Stimulated activated CD4-positive, alpha-beta T cell treated with anti-CD3 and anti-CD28 coated beads, Interleukin-1b, Interleukin-23, amount 100 ng/mL, for 1 hour (primary cell): ENCODE results near the gene ZNF516.

Source experiments
- DNase-seq, 2 donors: peaks; one replicate each; pipeline ENCODE4 v3.0.0-alpha.2; 2020; ENCODE audit warnings: low read depth in 2 of 2

The ZNF516 gene

DNA sequence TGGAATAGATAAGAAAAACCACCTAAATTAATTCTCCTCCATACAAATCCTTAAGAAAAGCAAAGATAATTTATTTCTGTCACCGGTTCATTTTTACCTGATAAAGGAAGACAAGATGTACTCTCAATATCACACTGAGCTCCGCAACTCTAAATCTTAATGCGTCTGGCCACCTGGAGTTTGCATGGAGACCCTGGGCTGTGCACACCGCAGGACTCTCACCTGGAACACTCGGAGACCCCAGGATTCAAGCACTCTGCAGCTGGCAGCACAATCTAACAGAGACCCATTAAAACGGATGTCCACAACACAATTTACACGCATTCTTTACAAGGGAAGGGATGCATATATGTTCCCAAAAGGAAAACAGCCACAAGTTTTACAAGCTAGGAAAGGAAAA, 72.2 kb downstream of the ZNF516 start:
- DNase-seq, result no peak

DNA sequence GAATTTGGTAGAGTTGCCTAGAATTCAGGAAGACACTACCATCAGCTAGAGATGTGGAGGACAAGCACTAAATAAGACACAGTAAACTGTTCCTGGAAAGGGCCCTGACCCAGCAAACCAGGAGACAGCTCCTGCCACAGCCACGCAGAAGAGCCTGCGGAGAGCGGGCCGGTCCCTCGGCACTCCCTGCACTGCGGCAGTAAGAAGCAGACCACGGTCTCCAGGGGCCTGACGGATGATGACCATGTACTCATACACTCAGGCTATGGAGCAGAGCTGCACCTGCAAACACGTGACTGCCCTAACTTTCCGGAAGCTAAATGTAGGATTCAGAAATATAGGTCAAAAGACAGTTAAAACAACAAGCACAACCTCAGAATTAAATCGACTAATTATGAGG, 72.9 kb downstream of the ZNF516 start:
- no peak for DNase-seq

DNA sequence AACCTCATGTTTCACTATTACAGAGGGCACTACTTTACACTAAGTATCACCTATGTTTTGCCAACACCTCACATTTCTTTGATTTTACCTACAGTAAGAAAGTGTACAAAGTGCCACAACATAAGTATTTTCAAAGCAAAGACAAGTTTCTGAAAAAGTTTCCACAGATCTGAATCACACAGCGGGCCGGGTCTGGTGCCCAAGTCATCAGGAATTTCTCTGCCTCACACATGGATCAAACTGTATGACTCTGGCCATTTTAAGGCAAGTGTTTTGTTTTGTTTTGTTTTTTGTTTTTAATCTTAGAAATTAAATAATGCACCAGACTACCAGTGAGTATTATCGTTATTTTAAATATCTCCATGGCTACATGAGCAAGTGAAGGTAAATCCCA, 73.4 kb downstream of the ZNF516 start:
- DNase-seq, result no peak

DNA sequence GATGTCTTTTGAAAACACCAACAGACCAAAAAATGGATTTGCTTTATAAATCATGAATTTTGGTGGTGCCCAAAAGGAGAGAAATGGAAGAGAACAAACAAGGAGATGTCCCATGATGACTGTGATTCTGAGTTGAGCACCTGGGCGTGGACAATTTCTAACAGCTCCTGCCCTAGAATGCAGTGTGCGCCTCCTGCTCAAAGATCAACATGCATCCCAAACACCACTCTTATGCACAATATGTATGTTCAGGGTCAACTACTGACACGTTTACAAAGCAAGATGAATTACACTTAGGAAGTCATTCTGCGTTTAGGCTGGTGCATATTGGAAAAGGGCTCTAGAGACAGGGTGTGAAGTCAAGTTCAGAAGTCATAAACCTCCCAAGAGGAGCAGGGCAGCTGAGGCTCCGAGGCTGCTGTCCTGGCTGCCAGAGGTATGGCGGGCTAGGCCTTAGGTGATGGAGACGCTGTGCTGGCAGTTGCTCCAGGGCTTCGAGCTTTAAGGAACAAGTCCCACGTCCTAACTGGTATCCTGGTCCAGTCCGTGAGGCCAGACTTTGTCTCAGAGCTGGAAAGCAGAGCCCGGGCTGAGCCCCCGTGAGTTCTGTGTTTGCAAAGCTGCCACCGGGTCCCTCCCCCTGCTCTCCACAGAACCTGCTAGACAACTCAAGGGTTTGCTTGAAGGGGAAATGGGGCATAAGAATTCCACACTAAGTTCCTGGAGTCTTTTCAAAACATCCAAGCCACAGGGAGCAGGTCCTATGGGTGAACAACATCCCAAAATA, 74.0 kb downstream of the ZNF516 start:
- DNase-seq, result no peak

DNA sequence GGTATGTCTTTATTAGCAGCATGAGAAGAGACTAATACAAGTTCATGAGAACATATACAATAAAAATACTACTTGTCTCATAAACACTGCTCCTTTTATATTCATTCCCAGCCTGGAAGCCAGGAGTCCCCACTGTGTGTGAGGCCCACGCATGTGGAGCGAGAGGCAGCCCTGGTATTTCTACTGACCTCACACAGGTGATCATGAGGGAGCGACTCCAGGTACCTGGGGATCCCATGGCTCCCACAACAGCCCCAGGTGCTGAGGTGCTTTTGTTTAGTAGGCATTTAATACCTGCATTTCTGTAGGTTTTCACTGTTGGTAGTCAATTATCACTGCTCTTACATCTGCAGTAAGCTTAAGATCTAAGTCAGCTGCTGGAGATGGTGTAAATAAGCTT, 75.2 kb downstream of the ZNF516 start:
- DNase-seq, result no peak

DNA sequence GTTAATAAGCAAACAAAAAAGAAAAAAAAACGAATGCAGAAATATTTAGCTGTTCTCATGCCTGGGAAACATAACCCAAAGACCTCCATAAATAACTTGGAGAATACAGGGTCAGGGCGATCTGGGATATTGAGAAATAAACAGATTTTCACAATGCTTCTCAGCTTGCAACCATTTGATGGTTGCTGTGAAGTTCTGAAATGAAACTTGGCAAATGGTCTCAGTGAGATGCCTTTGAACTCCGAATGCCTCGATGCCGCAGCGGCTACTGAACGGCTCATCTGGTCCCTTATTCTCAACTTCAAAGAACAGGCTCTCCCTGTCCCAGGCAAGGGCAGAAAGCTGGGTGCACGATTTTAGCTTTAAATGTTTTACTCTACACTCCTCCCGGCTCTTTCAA, 78.1 kb downstream of the ZNF516 start:
- no peak for DNase-seq

DNA sequence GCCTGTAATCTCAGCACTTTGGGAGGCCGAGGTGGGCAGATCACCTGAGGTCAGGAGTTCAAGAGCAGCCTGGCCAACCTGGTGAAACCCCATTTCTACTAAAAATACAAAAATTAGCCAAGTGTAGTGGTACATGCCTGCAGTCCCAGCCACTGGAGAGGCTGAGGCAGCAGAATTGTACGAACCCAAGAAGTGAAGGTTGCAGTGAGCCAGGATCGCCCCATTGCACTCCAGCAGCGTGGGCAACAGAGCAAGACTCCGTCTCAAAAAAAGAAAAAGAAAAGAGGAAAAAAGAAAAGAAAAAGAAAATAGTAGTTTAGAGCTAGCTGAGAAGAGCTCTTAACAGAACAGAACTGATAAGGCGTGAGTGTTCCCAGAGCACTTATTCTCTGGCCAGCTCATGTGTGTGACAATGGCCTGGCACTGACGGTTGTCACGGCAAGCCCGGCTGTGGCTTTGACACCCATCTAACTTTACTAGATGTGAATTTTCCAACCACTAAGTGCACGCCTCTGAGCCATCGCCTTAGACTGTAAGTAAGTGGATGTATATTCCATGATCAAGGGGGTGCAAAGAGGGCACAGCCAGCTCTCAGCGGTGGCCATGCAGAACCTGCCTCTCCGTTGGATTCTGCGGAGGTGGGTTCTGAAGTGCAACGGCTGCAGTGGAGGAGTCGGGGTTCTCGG, 80.0 kb downstream of the ZNF516 start:
- no peak for DNase-seq

DNA sequence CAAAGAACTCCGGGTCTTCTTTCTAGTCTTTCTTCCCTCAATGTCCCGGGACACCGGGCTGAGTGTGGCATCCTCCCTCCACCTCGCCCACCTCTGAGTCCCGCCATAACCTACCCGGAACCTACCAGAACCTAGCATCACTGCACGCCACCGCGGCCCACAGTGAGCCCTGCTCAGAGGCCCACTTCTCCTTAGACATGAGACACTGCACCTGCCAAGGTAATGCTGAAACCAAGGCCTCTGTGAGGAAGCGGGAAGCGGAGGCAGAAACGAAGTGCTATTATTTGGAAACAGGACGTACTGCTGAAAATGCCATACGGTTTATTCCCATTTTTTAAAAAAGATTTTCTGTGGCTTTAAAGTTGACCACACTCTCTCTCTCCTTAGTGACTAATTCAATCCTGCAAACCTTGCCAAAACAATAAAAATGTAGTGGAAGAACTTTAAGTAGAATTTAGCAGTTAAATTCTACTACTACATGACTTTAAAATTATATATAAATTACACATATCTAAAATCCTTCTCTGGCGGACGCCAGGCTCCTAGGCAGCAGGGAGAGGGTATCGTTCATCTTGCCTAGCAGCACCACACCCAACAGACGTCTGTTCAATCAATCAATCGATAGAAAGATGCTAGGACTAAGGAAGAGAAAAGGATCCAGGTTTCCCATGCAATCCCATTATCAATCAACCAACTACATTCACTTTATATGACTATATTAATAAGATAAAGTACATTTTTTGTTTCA, 82.0 kb downstream of the ZNF516 start:
- no peak for DNase-seq

DNA sequence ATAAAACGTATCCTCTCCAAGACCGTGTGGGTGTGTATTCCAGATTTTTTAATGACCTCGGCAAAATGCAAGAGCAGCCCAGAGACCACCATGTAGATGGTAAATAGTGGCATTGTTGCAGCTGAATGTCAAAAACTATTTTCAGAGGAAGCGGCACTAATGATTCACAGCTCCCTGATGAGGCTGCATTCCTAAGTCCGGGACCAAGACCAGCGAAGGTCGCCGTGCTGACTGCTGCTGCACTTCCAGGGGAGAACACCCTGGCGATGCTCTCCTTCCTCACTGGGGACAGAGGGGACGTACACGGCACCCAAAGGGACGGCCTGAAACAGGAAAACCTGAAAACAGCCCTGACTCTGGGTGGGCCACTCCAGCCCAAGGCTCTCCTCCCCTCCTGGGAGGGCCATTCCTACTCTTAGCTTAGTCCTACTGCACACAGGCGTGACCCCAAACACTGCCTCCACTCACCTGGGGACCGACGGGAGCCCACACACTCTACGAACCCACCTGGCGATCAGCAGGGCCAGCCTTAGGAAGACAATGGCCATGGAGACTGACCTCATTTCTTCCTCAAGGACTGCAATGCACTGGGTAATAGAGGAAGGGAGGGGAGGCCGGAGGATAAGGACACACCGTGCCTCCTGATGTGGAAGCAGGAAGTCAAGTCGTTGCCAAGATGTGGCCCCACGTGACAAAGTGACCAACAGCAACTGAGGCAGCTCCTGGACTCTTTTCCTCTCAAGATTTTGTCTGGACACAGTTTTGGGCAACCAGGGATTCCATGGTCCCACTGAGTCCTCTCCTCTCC, 82.8 kb downstream of the ZNF516 start:
- no peak for DNase-seq

DNA sequence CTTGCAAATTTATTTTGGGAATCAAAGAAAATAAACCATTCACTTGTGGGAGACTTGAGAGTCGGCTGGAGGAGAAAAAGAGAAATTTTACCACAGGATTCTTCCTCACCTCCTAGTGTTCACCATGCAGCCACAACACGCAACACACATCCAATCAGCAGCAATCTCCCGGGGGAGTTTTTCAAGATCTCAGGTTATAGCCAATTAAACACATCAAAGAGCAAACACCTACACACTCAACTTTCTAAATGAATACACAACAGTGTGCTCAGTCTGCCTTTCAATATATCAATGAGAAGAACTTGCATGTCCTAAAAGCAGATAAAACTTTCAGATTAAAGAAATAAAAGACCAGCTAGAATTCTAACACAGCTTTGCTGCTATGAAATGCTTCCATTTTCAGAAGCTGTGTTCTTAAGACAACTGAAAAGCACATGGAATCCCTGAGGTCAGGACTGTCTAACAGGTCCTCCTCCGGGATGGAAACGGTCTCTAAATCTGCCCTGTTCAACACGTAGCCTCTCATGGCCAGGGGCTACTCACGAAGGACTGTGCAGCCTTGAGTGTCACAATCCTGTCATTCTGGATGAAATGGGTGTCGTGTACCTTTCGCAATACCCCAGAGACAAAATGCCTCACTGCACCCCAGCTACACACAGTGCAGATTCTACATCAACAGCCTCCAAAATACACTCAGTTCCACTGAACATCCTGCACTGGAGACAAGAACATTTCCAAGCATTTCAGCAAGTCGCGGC, 84.2 kb downstream of the ZNF516 start:
- no peak for DNase-seq

DNA sequence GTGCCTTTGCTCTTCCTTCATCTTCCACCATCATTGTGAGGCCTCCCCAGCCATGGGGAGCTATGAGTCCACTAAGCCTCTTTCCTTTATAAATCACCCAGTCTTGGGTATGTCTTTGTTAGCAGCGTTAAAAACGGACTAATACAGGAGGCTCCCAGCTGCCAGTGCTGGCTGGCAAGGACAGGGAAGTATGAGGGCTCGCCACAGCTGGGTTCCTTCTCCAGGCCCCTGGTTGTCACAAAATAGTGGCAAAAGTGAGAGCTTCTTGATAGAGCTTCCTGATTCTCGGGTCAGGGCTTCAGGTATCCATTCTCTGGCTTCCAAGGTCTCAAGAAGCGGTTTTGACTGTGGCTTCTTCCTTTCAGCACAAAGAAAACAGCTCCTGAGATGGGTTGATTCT, 85.0 kb downstream of the ZNF516 start:
- no peak for DNase-seq

DNA sequence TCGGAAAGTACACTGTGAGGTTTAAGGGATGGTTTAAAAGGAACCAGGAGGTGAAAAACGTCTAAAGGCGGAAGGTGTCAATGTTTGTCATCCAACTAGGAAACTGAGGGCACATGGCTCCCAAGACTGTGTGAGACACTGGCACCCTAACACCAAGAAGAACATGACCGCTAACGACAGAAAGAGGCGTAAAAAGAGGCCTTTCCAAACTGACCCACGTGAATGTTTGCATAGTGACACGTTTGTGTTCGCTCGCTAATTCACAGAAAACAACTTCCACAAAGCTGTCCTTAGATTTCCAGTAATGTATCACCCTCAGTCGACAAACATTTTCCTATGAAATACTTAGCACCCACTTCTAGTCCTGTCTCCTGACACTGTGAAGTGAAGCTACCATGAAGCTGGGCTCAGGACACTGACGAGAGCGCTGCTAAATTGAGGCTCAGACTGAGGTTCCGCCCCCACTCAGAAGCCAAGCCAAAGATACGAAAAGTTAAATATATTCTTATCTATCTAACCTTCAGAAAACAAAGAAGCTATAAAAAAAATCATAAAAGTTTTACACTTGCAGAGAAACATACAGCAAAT, 86.5 kb downstream of the ZNF516 start:
- DNase-seq, result no peak

DNA sequence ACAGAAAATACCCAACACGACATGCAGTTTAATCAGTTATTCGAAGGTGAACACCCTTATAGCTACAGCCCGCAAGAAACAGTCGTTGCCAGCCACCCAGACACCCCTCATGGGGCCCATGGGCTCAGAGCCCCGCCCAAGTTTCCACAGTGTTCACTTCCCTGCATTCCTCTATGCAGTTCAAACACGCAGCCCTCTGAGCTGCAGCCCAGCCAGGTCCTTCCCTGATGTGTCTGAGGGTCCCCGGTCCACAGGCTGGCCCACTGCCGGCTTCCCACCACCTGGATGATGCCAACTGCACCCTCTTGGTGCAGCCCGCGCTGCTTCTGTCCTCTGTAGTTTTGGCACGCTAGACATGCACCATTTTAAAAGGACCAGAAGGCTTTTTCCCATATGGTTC, 87.4 kb downstream of the ZNF516 start:
- no peak for DNase-seq

DNA sequence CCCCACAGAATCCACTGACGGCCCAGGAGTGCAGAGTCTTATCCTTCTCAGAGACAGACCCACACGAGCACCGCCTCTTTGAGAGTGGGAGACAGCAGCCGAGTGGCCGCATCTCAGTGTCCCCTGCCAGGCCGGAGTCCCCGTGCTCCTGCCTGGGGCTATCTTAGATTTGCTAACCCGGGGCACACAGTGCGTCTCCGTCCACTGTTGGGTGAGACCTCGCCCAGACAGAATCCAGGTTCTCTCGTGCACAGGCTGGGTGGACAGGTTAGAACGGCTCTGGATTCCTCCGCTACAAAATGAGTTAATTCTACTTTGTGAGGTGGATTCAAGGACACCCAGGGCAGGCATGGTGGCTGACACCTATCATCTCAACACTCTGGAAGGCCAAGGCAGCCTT, 88.3 kb downstream of the ZNF516 start:
- DNase-seq, result no peak

DNA sequence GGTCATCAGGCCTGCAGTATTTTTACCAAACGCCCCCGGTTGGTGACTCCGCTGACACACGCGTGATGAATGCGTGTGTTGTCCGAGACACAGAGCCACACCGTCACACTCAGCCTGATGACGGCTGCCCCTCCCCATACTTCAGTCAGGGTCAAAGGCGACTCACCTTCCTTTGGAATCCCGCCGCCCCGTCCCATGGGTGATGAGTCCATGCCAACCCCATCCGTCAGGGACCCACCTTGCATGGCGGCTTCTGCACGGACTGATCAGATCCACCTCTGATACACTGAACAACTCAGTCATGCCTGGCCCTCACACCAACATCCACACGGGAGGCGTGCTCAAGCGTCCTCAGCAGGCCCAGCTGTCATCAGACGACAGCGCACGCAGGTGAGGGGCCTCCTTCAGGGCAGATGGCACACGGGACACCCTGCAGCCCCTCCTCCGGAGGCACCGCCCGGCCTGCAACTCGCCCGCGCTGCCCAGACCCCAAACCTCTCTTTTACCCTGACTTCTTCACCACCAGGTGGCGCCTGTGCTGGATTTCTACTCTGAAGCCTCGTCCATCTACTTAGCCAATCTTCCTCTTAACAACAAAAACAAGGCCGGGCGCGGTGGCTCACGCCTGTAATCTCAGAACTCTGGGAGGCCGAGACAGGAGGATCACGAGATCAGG, 89.2 kb downstream of the ZNF516 start:
- peak in 1 of 2 donors; percentile 14 for DNase-seq

DNA sequence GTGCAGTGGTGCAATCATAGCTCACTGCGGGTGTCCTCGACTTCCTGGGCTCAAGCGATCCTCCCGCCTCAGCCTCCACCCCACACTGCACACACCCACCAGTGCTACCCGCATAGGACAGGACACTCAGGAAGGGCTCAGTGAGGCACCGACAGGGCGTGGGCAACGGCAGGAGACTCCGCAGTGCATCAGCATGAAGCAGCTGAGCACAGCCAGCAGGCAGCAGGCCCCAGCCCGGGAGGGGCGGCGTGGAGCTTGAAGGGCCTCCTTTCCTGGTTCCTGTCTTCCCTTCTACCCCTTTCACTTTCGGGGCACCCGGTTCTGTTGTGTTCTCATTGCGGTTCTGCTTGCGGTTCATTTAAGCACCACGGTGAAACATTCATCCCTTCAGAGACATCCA, 89.8 kb downstream of the ZNF516 start:
- DNase-seq, result no peak

DNA sequence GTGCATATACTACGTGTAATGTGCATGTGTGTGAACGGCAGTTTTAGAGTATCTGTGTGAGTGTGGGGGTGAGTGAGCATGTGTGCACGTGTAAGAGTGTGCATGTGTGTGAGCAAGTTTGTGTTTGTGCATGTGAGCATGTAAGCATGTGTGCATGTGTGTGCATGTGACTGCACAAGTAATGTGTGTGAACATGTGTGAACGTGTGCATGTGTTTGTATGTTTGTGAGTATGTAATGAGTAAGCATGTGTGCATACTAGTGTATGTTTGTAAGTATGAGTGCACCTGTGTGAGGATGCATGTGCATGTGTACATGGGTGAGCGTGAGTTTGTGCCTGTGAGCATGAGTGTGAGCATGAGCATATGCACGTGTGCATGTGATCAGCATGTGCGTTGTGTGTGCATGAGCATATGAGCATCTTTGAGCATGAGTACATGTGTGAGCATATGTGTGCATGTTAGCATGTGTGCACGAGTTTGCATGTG, 90.7 kb downstream of the ZNF516 start:
- DNase-seq, result no peak

DNA sequence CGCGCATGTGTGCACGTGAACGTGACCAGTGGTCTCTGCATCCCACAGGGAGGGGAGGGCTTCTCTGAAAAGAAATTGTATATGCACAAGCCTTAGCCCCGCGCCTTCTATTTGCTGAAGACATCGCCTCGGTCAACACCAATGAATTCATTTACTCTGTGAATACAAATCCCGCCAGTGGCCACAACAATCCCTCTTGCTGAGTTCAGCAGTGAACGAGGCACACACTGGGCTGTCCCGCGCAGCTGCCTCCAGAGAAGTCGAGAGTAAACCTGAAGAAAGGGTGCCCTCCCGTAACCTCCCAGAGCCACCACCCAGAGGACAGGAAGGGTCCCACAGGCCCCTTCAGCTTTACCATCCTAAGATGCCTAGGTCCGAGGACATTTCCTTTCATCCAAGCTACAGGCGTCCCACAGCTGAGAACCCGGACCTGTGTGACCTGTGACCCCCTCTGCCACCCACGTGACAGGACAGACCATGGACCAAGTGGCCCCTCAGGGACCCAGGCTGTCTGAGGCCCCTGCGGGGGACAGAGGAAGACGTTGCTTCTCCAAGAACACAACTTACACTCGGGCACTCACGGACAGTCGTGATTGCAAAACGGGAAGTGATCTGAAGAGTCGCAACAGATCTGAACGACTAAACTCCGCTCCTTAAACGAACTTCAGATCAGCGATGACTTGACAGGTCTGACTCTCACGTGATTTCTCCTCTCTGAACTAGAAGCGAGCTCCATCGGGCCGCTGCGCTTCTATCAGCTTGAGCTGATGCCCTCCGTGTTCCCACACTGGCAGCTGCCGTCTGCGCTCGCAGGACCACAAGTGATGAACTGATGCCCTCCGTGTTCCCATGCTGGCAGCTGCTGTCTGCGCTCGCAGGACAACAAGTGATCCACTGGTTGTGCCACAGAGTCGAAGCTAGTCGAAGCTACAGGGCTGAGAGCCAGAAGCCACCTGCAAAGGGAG, 92.7 kb downstream of the ZNF516 start:
- DNase-seq, result no peak

DNA sequence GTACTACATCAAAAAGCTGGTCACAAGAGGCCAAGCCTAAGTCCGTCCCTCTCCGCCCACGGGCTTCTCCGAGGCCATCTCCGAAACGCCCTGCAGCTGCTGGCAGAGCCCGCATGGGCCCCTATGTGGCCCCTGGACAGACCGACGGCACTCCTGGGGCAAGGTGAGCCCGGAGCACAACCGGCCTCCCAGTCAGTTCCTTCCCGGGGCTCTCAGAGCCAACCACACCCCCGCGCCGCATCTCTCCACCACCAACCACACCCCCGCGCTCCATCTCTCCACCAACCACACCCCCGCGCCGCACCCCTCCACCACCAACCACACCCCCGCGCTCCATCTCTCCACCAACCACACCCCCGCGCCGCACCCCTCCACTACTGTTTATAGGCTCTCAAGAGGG, 93.5 kb downstream of the ZNF516 start:
- DNase-seq, result no peak
